CD4-positive, alpha-beta T cell treated with Interleukin-12 subunit alpha and Interleukin-12 subunit beta, for 1 hour (primary cell): ENCODE results near the gene MPRIP.
"Not testable (repeated sequence)": the region's sequence is repeated elsewhere in the genome, so short reads cannot be mapped to it uniquely, and the experiment has no call there.

Experiments used
- DNase-seq: peaks from one replicate; pipeline ENCODE4 v3.0.0-alpha.2; 2020

MPRIP gene

DNA sequence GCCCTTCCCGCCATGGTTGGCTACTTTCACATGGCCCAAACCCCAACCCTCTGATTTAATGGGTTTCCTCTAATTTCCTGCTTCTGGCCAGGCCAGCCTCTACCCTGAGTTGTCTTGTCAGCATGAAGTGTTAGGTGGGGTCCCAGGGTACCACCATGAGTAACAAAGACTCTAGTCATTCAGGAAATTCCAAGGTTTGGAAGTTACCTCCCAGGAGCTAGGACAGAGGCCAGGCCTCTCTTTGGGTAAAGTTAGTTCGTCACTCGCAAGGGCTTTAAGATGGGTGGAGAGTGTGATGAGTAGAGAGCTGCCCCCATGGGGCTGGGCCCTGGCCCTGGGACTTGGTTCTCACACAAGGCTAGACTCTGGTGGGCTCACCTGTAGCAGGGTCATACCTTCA, 109.3 kb downstream of the MPRIP start:
- no peak for DNase-seq

DNA sequence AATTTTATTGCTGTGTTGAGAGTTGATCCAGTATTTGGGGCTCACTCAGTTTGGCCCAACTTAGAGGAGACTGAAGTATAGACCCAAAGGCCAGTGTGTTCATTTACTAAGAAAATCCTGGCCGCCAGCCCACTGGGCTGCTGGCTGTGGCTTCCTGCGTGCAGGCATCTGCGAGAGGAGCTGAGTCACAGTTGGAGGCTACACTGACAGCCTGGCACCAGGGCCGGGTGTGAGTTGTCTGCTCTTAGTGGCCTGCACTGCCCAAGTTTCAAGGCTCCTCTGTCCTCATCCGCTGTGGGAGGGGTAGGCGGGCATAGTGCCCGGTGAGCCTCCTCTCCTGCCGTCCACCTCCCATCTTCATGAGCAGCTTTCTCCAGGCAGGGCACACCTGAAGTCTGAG, 109.7 kb downstream of the MPRIP start:
- no peak for DNase-seq

DNA sequence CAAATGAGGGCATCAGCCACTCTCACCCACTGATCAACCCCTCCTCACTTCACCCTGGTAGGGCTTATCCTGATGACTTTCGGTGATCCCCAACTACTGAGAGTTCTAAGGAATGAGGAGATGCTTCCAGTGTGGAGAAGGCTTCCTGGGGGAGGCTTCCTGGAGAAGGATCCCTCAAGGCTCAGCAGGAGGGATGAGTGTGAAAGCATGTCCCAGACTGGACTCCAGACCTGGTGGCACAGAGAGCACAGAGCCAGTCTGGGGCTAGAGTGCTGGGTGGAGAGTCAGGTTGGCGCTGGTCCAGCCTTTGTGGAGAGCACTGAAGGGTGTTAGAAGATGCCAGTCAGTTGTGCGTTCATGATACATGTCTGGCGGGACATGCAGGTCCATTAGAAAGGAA, 110.1 kb downstream of the MPRIP start:
- DNase-seq: no peak

DNA sequence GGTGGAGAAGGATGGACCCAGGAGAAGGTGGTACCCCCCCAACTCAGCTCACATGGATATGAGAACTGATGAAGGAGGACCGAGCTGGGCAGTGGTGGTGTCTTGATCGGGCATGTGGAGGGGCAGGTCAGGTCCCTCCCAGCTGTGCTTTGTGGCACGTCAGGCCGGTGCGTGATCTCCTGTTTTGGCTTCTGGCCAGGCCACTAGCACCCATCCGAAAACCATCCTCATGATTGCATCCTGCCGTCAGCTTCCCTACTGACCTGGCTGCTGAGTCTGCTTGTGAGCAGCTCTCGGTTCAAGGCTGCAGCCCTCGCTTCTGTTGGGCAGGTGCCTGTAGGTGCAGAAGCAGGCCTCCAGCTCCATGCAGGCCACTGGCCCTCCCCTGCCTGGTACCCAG, 110.8 kb downstream of the MPRIP start:
- DNase-seq: no peak

DNA sequence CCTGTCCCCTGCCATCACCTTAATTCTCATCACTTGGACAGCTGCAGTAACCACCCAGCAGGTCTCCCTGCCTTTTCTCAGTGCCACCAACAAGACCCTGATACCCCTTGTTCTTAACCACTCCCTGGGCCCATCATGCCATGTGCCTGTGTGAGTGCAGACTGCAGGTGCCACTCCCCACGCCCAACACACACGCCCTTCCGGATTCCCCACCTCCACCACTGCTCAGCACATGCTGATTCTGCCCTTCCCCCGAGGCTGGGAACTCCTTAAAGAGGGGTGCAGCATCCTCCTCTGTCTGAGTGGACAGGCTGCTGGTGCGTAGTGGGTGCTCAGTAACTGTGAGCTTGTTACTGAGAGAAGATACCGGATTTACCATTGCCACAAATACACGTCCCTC, 111.5 kb downstream of the MPRIP start:
- no peak for DNase-seq

DNA sequence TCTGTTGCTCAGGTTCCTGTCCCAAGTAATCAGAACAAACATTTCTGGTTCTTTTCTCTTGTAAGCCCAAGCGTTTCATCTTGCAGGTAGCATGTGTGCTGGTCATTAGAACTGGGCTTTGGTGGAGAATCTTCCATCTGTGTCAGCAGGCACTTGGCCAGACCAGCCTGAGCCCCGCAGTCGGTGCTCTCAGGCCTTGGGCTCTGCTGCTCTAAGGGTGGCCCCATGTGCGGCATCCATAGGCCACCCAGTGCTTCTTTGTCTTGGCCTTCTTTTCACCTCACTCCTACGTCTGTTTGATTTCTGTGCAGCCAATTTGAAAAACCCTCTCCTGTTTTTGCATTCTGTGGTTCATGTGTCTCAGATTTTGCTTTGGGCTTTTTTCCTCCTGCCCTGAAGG, 112.3 kb downstream of the MPRIP start:
- no peak for DNase-seq

DNA sequence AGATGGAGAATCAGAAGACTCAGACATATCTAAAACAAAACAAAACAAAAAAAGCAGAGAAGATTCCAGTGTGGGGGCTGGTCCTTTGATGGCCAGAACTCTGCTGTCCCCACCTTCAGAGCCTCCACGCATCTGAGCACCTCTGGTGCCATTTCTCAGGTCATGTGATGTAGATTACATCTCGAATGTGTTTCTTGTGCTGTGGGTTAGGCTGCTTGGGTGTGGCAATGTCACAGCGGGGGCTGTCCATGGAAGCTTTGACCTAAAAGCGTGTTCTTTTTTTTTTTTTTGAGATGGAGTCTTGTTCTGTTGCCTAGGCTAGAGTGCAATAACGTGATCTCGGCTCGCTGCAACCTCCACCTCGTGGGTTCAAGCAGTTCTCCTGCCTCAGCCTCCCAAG, 112.7 kb downstream of the MPRIP start:
- no peak for DNase-seq

DNA sequence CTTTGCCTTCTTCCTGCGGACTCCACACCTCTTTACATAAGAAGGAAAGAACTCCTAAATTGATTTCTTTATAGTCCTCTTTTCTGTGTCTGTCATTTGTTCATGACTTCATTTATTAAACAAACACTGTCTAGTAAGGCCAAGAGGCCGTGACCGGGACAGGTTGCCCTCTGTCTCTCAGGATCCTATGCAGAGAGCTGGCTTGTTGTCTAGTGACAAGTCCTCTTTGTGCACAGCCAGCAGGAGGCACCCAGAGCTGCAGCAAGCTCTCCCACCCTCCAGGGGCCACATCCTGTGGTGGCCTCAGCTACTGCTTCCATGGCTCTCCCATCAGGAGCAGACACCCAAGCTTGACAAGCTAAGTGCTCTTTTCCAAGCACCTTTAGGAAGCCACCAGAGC, 113.3 kb downstream of the MPRIP start:
- DNase-seq: no peak

DNA sequence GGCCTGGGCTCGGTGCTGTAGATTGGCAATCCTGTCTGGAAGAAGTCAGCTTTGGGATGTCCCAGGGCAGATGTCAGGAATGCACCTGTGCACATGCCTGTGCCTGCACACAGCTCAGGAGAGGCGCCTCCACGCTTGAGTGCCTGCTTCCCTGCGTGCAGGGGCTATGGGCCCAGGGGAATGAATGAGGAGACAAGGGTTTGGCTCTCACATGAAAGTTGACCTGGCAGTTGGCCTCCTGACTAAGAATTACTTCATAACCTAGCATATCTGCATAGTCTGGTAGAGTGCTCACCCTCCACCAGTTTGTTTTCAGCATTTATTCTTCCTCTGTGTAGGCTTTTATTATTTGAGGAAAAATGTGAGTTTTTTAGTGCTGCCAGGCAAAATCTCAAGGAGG, 113.8 kb downstream of the MPRIP start:
- no peak for DNase-seq

DNA sequence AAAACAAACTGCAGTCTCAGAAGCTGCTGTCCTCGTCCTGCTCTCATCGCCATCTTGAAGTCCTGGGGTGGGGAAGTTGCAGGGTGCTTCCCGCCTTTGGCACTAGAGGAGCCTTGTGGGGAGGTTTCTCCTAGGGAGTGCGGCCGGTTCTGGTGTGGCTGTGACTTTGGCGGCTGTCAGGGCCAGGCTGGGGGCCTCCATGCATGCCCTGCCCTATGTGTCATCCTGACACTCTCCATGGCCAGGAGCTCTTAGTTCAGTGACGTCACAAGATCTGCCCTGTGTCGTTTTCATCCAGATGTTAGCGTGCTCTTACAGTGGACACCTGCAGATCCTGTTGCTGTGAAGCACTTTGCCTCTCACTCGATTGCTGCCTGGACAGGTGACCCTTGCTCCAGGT, 114.3 kb downstream of the MPRIP start:
- no peak for DNase-seq

DNA sequence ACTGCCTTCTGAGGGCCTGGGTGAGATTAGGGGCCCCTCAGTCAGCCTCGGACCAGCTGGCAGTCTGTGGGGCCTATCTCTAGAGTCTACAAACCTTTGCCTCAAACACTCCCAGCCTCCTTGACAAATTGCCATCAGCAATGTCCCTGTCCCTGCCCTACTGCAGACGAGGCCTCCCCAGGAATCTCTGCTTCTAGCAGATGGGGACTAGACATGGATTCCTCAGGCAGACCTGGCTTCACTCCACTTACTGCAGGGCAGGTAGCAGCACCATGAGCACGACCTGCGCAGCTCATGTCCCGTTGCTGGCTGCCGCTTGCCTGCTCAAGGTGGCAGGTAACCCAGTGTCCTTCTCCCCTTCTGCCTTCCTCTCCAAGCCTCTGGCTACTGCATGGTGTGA, 114.8 kb downstream of the MPRIP start:
- no peak for DNase-seq

DNA sequence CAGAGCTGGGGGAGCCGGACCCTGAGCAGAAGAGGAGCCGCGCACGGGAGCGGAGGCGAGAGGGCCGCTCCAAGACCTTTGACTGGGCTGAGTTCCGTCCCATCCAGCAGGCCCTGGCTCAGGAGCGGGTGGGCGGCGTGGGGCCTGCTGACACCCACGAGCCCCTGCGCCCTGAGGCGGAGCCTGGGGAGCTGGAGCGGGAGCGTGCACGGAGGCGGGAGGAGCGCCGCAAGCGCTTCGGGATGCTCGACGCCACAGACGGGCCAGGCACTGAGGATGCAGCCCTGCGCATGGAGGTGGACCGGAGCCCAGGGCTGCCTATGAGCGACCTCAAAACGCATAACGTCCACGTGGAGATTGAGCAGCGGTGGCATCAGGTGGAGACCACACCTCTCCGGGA, 116.2 kb downstream of the MPRIP start:
- not testable (repeated sequence) for DNase-seq

DNA sequence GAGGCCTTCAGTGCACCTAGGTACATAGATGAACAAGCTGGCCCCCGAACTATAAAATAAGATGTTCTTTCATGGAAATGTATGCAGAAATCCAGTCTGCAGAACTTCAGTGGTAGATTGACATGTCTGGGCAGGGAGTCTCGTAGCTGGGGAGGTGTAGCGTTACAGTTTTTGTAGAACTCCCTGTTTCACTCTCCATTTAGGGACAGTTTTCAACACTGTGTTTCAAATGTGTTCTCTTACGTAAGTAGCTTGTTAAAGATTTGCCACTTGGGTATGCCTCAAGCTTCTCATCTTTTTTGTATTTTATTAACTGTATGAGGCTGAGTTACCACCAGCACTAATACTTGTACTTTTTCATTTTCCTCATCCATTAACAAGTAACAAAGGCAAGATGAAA, 117.3 kb downstream of the MPRIP start:
- DNase-seq: no peak

DNA sequence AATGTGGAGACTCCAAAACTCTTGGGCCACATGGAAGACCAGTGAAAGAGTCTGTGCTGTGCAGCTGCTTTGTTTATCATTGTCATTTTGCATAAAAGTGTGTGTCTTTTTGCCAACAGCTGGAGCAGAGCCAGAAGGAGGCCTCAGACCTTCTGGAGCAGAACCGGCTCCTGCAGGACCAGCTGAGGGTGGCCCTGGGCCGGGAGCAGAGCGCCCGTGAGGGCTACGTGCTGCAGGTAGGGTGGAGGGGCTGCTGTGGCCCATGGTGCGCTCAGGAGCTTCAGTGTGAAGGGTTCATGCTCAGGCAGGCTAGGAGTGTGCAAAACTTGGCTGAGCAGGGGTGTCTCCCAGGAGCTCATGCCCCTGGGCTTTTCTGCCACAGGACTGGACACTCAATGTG, 118.9 kb downstream of the MPRIP start:
- DNase-seq: no peak

DNA sequence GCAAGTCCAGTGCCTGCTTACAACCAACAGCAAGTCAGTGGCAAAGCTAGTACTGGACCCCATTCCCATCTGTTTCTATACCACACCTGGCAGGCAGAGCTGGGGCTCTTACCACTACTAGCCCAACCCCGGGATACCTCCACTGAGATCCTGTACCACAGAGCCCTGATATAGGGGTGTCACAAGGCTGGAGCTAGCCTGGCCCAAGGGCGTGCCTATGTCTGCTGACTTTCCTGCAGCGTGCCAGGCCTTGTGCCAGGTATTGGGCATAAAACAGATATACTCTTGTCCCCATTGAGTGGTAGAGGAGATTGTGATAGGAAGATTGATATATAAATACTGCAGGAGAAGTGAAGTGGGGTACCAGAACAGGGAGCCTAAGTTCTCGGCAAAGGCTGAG, 119.5 kb downstream of the MPRIP start:
- no peak for DNase-seq

DNA sequence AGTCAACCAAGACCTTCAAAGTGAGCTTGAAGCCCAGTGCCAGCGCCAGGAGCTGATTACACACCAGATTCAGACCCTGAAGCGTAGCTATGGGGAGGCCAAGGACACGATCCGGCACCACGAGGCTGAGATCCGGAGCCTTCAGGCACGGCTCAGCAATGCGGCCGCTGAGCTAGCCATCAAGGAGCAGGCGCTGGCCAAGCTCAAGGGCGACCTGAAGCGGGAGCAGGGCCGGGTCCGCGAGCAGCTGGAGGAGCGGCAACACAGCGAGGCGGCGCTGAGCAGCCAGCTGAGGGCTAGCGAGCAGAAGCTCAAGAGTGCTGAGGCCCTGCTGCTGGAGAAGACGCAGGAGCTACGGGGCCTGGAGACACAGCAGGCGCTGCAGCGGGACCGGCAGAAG, 121.9 kb downstream of the MPRIP start:
- DNase-seq: no peak

DNA sequence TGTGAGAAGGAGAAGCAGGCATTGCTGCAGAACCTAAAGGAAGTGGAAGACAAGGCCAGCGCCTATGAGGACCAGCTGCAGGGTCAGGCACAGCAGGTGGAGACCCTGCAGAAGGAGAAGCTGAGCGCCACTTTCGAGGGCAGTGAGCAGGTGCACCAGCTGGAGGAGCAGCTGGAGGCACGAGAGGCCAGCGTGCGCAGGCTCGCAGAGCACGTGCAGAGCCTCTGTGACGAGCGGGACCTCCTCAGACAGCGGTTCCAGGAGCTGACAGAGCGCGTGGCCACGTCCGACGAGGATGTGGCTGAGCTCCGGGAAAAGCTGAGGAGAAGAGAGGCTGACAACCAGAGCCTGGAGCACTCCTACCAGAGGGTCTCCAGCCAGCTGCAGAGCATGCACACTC, 122.4 kb downstream of the MPRIP start:
- DNase-seq: no peak

DNA sequence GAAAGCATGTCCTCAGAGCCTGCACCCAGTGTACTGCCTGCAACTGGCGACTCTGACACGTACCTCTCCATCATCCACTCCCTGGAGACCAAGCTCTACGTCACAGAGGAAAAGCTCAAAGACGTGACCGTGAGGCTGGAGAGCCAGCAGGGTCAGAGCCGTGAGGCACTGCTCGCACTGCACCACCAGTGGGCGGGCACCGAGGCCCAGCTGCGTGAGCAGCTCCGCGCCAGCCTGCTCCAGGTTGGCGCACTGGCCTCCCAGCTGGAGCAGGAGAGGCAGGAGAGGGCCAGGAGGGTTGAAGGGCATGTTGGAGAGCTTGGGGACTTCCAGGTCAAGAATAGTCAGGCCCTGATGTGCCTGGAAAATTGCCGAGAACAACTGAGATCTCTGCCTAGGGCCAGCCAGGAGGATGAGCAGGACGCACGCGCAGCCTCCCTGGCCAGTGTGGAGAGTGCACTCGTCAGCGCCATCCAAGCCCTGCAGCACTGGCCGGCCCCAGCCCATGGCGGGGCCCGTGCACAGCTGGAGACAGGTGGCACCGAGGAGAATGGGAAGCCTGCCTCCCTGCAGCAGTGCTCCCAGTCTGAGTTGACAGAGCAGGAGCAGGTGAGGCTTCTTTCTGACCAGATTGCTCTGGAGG, 123.5 kb downstream of the MPRIP start:
- no peak for DNase-seq

DNA sequence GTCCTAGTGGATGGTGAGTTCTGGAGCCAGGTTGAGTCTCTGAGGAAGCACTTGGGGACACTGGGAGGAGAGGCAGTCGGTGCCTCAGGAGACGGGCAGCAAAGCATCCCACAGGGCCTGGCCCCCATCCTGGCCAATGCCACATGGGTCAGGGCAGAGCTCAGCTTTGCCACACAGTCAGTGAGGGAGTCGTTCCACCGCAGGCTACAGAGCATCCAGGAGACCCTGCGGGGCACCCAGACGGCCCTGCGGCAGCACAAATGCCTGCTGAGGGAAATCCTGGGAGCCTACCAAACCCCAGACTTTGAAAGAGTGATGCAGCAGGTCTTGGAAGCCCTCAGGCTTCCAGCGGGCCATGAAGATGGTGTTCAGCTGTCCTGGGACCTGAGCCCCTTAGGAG, 124.2 kb downstream of the MPRIP start:
- no peak for DNase-seq

DNA sequence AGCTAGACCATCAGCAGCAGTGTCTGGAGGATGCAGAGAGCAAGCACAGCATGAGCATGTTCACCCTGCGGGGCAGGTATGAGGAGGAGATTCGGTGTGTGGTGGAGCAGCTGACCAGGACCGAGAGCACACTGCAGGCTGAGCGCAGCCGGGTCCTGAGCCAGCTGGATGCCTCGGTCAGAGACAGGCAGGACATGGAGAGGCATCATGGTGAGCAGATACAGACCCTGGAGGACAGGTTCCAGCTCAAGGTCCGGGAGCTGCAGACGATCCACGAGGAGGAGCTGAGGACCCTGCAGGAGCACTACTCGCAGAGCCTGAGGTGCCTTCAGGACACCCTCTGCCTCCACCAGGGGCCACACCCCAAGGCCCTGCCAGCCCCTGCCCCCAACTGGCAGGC, 125.1 kb downstream of the MPRIP start:
- DNase-seq: no peak

DNA sequence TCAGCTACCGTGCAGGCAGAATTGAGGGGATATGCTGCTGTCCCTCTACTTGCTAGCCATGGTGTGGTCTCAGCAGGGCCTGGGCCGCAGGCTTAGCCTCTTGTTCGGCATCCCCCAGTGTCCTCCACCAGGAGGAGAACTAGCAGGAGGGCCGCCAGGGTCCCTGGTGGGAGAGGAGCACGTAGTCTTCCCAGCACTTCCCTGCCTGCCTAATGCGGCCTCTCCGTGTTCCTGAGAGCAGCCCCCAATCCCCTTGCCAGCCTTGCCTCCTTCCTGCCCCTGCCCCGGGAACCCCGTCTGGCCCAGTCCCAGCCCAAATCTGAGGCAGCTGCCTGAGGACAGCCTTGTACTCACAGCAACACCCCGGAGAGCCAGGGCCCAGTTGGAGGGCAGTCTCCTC, 125.7 kb downstream of the MPRIP start:
- DNase-seq: no peak

DNA sequence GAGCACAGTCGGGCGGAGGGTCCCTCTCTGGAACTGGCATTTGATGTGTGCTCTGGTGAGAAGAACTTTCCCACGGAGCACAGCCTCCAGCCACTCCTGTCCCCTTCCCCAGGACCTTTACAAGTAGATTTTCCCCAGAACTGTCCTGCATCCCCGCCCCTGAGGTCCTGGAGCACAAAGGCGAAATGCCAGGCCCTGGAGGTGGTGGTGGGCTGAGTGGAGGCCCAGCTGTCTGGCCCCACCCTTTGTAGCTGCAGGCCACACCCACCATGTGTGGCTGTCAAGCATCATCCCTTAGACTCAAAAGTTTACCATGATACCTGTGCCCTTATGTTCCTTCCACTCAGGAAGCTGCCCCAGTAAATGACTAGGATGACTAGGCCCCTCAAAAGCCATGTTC, 126.1 kb downstream of the MPRIP start:
- DNase-seq: no peak

DNA sequence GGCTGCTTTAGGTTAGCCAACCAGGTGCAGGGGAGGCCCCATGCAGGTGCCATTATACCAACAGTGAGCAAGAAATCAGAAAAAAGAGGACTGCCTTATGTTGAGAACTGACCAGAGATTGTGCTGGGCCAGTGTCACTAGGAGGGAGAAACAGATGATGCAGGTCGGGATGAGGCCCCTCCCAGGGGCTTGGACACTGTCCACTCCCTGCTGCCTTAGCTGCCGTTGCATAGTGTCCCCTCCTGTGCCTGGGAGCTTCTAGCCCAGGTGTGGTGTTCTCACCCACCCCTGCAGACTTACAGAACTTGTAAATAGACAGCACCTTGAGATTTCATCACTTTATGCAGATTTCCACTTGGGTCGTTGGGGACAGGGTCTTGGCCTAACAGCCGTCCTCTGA, 127.1 kb downstream of the MPRIP start:
- no peak for DNase-seq

DNA sequence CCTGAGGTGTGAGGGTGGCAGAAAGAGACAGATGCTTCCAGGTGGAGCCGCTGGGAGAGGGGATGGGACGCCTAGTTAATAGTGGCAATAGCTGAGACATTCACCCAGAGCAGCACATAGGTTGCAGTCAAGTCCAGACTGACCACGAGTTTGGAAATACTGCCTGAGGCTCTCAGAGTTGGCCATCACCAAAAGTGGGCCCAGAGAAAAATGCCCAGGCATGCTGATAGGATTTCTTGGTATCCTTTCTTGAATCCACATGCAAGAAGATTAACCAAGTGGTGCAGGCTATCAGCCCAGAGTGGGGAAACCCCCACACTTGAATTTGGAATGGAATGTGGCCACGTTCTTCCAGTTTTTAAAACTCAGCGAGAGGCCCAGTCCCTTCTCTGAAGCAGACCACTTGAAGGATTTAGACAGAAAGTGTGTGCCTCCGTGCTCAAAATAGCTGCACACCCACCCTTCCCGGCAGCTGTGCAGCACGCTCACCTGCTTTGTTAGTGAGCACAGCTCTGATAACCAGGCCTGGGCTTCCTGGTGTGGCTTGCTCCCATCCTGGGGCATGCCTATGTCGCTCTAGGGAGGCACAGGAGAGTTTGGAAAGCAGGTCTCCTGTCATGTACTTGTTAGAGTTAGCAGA, 128.2 kb downstream of the MPRIP start:
- DNase-seq: no peak

DNA sequence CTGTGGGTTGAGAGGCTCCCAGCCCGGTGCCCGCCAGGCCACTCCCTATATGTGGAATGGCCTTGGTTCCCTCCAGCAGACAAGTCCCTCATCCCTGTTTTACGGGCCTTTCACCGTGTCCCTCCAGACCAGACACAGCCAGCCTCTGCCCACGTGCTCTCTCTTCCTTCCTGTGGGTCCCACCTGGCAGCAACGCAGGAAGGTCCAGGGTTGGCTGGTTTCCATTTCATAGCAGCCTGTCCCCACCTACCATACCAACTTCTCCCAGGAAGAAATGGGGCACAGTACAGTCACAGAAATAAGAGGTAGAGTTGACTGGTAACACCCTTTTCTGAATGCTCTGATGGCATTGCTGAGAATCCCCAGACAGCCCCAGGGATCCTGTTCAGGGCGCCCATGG, 128.9 kb downstream of the MPRIP start:
- DNase-seq: no peak
